Vagina (tissue), 2 donors: ENCODE data around the gene GALNT12.

Experiments
- CTCF ChIP-seq, 3 experiments: fragments of 450-650 bp in 2 of 3; fragments of 200-600 bp in 1 of 3; sonication (generic) in 1 of 3; IDR thresholded peaks; one replicate each; pipeline ENCODE4 v1.5.1; 2017 to 2019; ENCODE audit warnings: antibody characterized with exemption in 3 of 3, mild to moderate bottlenecking in 2 of 3, moderate library complexity in 2 of 3
- POLR2A ChIP-seq, 2 donors: fragments of 450-650 bp; IDR thresholded peaks; one replicate each; pipeline ENCODE4 v1.6.1; 2017; ENCODE audit warnings: antibody characterized with exemption in 2 of 2, mild to moderate bottlenecking in 2 of 2, moderate library complexity in 2 of 2
- POLR2AphosphoS5 ChIP-seq, 2 donors: sonication (generic); formaldehyde crosslinking; IDR thresholded peaks; one replicate each; pipeline ENCODE4 v1.9.0; 2017; ENCODE audit warnings: antibody characterized with exemption in 2 of 2, mild to moderate bottlenecking in 2 of 2, low read depth in 1 of 2; ENCODE audit not compliant: insufficient read depth in 1 of 2

- no peak for TF ChIP-seq POLR2AphosphoS5 (IDR thresholded peaks at IDR 0.05; ENCODE audit: insufficient read depth in 1 of 2, low read depth in 1 of 2)
- TF ChIP-seq CTCF (IDR thresholded peaks at IDR 0.05): no peak
- no peak for TF ChIP-seq POLR2A (IDR thresholded peaks at IDR 0.05)
These were observed 85.2 kb downstream of the GALNT12 start for GRCh38 chr9:98892690-98893089.
